Hematopoietic multipotent progenitor cell treated with erythropoietin and hydrocortisone succinate and interleukin-3 and kit ligand, for 4 days (in vitro differentiated cells): ENCODE results near the gene NKTR.

Experiments used
- DNase-seq: peaks from one replicate; pipeline ENCODE4 v3.0.0-alpha.2; 2015

The NKTR gene

GRCh38 chr3:42683875-42684598, 83.6 kb downstream of the NKTR start:
- DNase-seq = peak; percentile 36

- no peak for DNase-seq
Observed at GRCh38 chr3:42684632-42685362, 84.3 kb downstream of the NKTR start.

GRCh38 chr3:42685363-42685881, 84.9 kb downstream of the NKTR start, which contains the start of gene KLHL40:
TSS of gene KLHL40 (plus strand) at chr3:42685537. CDS start at chr3:42685619, 82 bp downstream.
- DNase-seq = no peak

- peak; percentile 13 for DNase-seq
Observed at GRCh38 chr3:42685891-42686820, 85.7 kb downstream of the NKTR start.

GRCh38 chr3:42686832-42687650, 86.6 kb downstream of the NKTR start:
- DNase-seq = no peak

GRCh38 chr3:42688016-42688415, 87.5 kb downstream of the NKTR start:
- no peak for DNase-seq

- no peak for DNase-seq
Observed at GRCh38 chr3:42688487-42689420, 88.3 kb downstream of the NKTR start.

- DNase-seq = no peak
Observed at GRCh38 chr3:42689421-42690014, 89.0 kb downstream of the NKTR start.

GRCh38 chr3:42690191-42690590, 89.7 kb downstream of the NKTR start:
- no peak for DNase-seq

GRCh38 chr3:42690766-42691680, 90.5 kb downstream of the NKTR start:
- DNase-seq = no peak

- no peak for DNase-seq
Observed at GRCh38 chr3:42691816-42692666, 91.6 kb downstream of the NKTR start.

GRCh38 chr3:42692667-42693529, 92.4 kb downstream of the NKTR start:
- no peak for DNase-seq

GRCh38 chr3:42693530-42693930, 93.0 kb downstream of the NKTR start:
- no peak for DNase-seq

GRCh38 chr3:42694366-42694765, 93.9 kb downstream of the NKTR start:
- no peak for DNase-seq

GRCh38 chr3:42696356-42697288, 96.1 kb downstream of the NKTR start:
- no peak for DNase-seq
